ENCODE data around the gene CFAP61.
"Not testable (repeated sequence)": the region's sequence is repeated elsewhere in the genome, so short reads cannot be mapped to it uniquely, and the experiment has no call there.

Gene CFAP61

DNA sequence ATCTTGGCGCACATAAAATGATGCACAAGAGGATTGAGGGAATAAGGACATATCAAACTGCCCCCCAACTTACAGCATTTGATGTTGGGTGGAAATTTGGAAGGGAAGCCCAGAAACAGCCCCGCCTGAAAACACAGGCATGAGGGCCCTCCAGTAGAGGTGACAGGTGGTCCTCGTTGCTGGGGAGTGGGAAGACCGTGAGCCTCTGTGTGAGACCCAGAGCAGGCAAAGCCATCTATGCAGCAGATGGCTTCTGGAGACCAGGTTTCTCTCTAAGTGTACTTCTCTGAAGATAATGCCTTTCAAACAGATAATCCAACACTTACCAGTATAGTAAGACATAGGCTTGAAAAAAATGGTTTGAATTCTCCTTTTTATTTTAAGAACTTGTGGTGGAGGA, 183.3 kb downstream of the CFAP61 start:
- Histone ChIP-seq H3K36me3 (replicated peaks; ENCODE audit: low read depth, low read length) (no peaks in the 10 kb centered on the region), H4K20me1 (ENCODE audit: insufficient read depth, low read length) (no peaks in the 10 kb centered on the region), H2AFZ (ENCODE audit: low read depth, low read length) (no peak overlapping the region), H3K27ac (ENCODE audit: low read length) (no peak overlapping the region), H3K79me2 (ENCODE audit: low read length) (no peaks in the 10 kb centered on the region), H3K4me2 (ENCODE audit: low read length) (no peak overlapping the region), H3K4me3 (ENCODE audit: low read length) (no peak overlapping the region), H3K9ac (ENCODE audit: low read length) (no peak overlapping the region), H3K4me1 (ENCODE audit: low read length) (no peaks in the 10 kb centered on the region), H3K27me3 (ENCODE audit: low read depth, low read length) (peaks cover 25% of the 10 kb centered on the region; the same call in 1 of the 2 replicates), H3K9me3 (ENCODE audit: insufficient read depth, low read length) (no peaks in the 10 kb centered on the region)
- TF ChIP-seq EZH2phosphoT487 (IDR thresholded peaks at IDR 0.05; ENCODE audit: low read depth): no peak
- TF ChIP-seq, protein P1, sequence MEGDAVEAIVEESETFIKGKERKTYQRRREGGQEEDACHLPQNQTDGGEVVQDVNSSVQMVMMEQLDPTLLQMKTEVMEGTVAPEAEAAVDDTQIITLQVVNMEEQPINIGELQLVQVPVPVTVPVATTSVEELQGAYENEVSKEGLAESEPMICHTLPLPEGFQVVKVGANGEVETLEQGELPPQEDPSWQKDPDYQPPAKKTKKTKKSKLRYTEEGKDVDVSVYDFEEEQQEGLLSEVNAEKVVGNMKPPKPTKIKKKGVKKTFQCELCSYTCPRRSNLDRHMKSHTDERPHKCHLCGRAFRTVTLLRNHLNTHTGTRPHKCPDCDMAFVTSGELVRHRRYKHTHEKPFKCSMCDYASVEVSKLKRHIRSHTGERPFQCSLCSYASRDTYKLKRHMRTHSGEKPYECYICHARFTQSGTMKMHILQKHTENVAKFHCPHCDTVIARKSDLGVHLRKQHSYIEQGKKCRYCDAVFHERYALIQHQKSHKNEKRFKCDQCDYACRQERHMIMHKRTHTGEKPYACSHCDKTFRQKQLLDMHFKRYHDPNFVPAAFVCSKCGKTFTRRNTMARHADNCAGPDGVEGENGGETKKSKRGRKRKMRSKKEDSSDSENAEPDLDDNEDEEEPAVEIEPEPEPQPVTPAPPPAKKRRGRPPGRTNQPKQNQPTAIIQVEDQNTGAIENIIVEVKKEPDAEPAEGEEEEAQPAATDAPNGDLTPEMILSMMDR (IDR thresholded peaks at IDR 0.05; ENCODE audit: low read depth, low read length): no peak

DNA sequence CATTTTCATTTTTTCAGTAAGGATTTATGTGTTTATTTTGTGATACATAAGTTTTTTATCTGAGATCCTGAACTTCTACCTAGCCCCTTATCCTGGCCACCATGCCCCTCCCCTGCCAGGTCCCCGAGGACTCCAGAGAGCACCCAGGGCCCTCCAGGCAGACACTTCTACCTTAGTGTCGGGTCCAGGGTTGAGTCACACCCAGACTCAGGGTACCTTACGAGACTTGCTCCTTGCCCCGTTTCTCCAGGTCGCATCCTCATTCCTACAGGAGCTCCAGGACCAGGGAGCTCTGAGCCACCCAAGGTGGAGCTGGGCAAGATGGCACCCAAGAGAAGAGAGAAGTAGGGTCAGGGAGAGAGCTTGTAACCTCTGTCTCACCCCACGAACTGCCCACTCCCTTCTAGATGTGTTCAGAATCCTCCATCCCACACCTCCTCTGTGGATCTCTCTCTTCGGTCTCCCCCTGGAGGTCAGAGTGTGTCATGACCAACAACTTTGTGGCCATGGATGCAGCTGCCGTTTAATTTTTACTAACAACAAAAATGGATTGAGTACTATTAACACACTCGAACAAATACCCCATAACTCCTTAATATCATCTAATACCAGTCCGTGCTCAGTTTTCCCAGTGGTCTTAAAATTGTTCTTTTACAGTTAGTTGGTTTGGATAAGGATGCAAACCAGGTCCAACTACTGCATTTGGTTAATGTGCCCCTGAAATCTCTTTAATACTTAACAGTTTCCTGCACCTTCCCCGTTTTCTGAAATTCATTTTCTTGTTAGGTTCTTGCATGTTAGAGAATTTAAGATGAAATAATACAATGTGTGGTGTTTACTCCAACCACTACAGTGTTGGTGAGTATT, 185.0 kb downstream of the CFAP61 start:
- TF ChIP-seq, protein P1 (IDR thresholded peaks at IDR 0.05; ENCODE audit: low read depth, low read length): peak; percentile 90
- TF ChIP-seq EZH2phosphoT487 (IDR thresholded peaks at IDR 0.05; ENCODE audit: low read depth): no peak
- H2AFZ ChIP-seq (ENCODE audit: low read depth, low read length): peak overlapping the region; percentile 46; the same call in 1 of the 2 replicates
- no peak overlapping the region for H3K9ac ChIP-seq (ENCODE audit: low read length)

DNA sequence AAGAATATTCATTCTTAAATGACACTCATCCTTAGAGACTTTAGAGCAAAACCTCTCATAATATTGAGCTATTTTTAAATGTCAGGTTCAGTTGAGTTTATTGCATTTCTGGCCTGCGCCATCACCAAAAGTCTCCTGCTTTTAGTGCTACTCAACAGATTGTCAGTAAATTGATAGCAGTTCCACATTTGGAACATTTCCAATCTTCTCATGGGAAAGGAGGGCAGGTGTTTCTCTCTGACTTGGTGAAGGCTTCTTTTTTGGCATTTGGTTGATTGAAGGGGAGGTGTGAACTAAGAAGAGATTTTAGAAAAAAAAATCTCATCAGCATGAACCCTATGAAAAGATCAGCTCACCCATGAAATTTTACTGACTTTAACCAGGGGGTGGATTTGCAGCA, 189.6 kb downstream of the CFAP61 start:
- H3K27ac ChIP-seq (ENCODE audit: low read length): no peak overlapping the region
- no peaks in the 10 kb centered on the region for H3K79me2 ChIP-seq (ENCODE audit: low read length)
- no peaks in the 10 kb centered on the region for H4K20me1 ChIP-seq (ENCODE audit: insufficient read depth, low read length)
- H3K9me3 ChIP-seq (ENCODE audit: insufficient read depth, low read length): no peaks in the 10 kb centered on the region
- H3K27me3 ChIP-seq (ENCODE audit: low read depth, low read length): peaks cover 8% of the 10 kb centered on the region; the same call in 1 of the 2 replicates
- no peak overlapping the region for H3K4me3 ChIP-seq (ENCODE audit: low read length)
- H3K36me3 ChIP-seq (replicated peaks; ENCODE audit: low read depth, low read length): no peaks in the 10 kb centered on the region
- TF ChIP-seq EZH2phosphoT487 (IDR thresholded peaks at IDR 0.05; ENCODE audit: low read depth): no peak
- TF ChIP-seq, protein P1 (IDR thresholded peaks at IDR 0.05; ENCODE audit: low read depth, low read length): no peak
- no peak overlapping the region for H3K9ac ChIP-seq (ENCODE audit: low read length)
- no peaks in the 10 kb centered on the region for H3K4me1 ChIP-seq (ENCODE audit: low read length)
- H3K4me2 ChIP-seq (ENCODE audit: low read length): no peak overlapping the region
- H2AFZ ChIP-seq (ENCODE audit: low read depth, low read length): no peak overlapping the region

More for the DNA sequence above, 185.0 kb downstream of the CFAP61 start:
- Histone ChIP-seq H3K4me1 (ENCODE audit: low read length) (no peaks in the 10 kb centered on the region), H3K4me3 (ENCODE audit: low read length) (0 out of 2 replicates have a peak overlapping the region, but pooled peaks have one; percentile 5), H3K4me2 (ENCODE audit: low read length) (peak overlapping the region; percentile 37), H3K27me3 (ENCODE audit: low read depth, low read length) (peaks cover 10% of the 10 kb centered on the region; the same call in 1 of the 2 replicates), H3K36me3 (replicated peaks; ENCODE audit: low read depth, low read length) (no peaks in the 10 kb centered on the region), H3K9me3 (ENCODE audit: insufficient read depth, low read length) (no peaks in the 10 kb centered on the region), H4K20me1 (ENCODE audit: insufficient read depth, low read length) (no peaks in the 10 kb centered on the region), H3K79me2 (ENCODE audit: low read length) (no peaks in the 10 kb centered on the region), H3K27ac (ENCODE audit: low read length) (no peak overlapping the region)

DNA sequence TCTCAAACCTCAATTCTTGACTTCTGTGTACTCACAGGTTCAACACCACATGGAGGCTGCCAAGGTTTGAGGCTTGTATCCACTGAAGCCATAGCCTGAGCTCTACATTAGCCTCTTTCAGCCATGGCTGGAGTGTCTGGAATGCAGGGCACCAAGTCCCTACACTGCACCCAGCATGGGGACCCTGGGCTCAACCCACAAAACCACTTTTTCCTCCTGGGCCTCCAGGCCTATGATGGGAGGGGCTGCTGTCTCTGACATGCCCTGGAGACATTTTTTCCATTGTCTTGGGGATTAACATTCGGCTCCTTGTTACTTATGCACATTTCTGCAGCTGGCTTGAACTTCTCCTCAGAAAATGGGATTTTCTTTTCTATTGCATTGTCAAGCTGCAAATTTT, 192.1 kb downstream of the CFAP61 start:
- H3K4me3 ChIP-seq (ENCODE audit: low read length); H3K27me3 ChIP-seq (ENCODE audit: low read depth, low read length); H3K9ac ChIP-seq (ENCODE audit: low read length); H3K27ac ChIP-seq (ENCODE audit: low read length); H3K79me2 ChIP-seq (ENCODE audit: low read length); H3K36me3 ChIP-seq (replicated peaks; ENCODE audit: low read depth, low read length); H3K9me3 ChIP-seq (ENCODE audit: insufficient read depth, low read length); H3K4me2 ChIP-seq (ENCODE audit: low read length); H2AFZ ChIP-seq (ENCODE audit: low read depth, low read length); H4K20me1 ChIP-seq (ENCODE audit: insufficient read depth, low read length); H3K4me1 ChIP-seq (ENCODE audit: low read length): not testable (repeated sequence)

Measured in OCI-LY3 (cell line).